ENCODE results near the gene NUDT5. TPM values are rescaled to one million over a fixed set of nuclear protein-coding genes. Genes with fewer than 3 reads are reported as not detected.
A peak's percentile ranks its signal among the peaks of the same experiment; 100 is the strongest.

Gene NUDT5
- total RNA-seq, 1 donor from 2014 or later = 43.3 TPM

DNA sequence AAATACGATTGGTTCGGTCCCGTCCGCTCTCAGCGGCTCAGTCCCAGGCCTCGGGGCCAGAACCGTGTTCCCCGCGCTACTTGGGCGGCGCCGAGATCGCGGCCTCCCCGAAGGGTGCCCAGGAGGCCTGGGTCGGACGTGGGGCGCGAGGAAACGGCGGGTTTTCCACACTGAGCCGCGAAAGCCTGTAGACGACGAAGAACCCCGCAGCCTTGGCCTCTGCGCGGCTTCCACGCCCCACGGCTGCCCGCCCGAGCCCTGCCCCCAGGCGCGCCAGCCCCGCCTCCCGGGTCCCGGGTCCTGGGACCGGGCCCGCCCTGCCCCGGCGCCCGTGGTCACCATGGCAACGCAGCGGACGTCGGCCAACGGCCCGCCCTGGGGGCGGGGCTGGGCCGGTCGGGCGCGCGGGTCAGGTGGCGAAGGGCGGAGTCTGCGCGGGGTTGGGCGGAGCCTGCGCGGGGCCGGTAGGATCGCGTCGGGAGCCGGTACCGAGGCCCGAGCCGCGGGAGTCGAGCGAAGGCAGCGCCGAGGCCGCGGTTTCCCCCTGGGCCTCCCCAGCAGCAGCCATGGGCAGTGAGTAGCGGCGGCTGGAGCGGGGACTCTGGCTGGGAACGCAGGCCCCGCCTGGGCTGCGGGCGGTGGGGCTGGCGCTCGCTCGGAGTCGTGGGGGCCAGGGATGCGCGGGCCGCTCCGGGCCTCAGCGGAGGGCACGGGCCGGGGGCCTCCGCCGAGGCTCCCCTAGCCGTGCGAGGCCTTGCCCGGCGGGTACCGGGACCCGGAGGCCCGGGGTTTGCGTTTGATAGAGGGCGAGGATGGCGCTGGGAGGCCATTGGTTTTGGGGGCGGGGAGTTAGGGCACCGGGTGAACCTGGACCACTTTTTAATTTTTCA, 66.2 kb downstream of the NUDT5 start, which contains the start of gene SEC61A2:
SEC61A2 (plus strand) TSS at position 456 of the 890 bp plus-strand sequence; CDS start at position 567, 111 bp downstream.
- ATAC-seq (peak; percentile 98 to 99), DNase-seq (peak; percentile 97)
- Histone ChIP-seq H3K27me3 (ENCODE audit: low read depth) (no peaks in the 10 kb centered on the region), H3K4me1 (peaks cover 14% of the 10 kb centered on the region), H3K27ac (peak within 1 kb of the TSS; percentile 91), H3K4me3 (peak within 1 kb of the TSS; percentile 98), H3K9me3 (no peaks in the 10 kb centered on the region), H3K36me3 (no peaks in the 10 kb centered on the region)
- intact Hi-C loops (cut with DNase I) = no loop called here
- TF ChIP-seq, protein P1, sequence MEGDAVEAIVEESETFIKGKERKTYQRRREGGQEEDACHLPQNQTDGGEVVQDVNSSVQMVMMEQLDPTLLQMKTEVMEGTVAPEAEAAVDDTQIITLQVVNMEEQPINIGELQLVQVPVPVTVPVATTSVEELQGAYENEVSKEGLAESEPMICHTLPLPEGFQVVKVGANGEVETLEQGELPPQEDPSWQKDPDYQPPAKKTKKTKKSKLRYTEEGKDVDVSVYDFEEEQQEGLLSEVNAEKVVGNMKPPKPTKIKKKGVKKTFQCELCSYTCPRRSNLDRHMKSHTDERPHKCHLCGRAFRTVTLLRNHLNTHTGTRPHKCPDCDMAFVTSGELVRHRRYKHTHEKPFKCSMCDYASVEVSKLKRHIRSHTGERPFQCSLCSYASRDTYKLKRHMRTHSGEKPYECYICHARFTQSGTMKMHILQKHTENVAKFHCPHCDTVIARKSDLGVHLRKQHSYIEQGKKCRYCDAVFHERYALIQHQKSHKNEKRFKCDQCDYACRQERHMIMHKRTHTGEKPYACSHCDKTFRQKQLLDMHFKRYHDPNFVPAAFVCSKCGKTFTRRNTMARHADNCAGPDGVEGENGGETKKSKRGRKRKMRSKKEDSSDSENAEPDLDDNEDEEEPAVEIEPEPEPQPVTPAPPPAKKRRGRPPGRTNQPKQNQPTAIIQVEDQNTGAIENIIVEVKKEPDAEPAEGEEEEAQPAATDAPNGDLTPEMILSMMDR (IDR thresholded peaks at IDR 0.05) = no peak

GRCh38 chr10:12121673-12122072, 74.0 kb downstream of the NUDT5 start:
- Histone ChIP-seq H3K36me3 (peaks cover 50% of the 10 kb centered on the region), H3K9me3 (no peaks in the 10 kb centered on the region), H3K27me3 (ENCODE audit: low read depth) (no peaks in the 10 kb centered on the region), H3K27ac (no peak overlapping the region), H3K4me1 (no peaks in the 10 kb centered on the region), H3K4me3 (no peak overlapping the region)
- no peak for DNase-seq
- no peak for ATAC-seq
- intact Hi-C loops (cut with DNase I) = no loop called here
- TF ChIP-seq, protein P1 (IDR thresholded peaks at IDR 0.05) = no peak

Small RNAs within 50 kb of the gene (microRNA-seq; reads per million reads assigned to microRNA genes)
- not detected for gene MIR548AK (ENCODE audit: borderline number of aligned reads)

Other genes starting within 250 kb of the NUDT5 start
- gene UPF2, start 153.1 kb downstream of the NUDT5 start, total RNA-seq = 21.0 TPM
- gene DHTKD1, start 126.9 kb downstream of the NUDT5 start, total RNA-seq = 21.7 TPM
- 5.3 TPM for gene SEC61A2, start 66.2 kb downstream of the NUDT5 start, total RNA-seq
- 43.7 TPM for gene CDC123, start 297 bp upstream of the NUDT5 start, total RNA-seq
- 22.5 TPM for gene CAMK1D, start 153.7 kb upstream of the NUDT5 start, total RNA-seq

Measured in lower lobe of right lung (tissue), 2 donors.